ENCODE results near the gene ATF7.
A peak's percentile ranks its signal among the peaks of the same experiment; 100 is the strongest.
"Not testable (repeated sequence)": the region's sequence is repeated elsewhere in the genome, so short reads cannot be mapped to it uniquely, and the experiment has no call there.

ATF7 gene

GRCh38 chr12:53625946-53626701, at the start of gene ATF7:
Gene ATF7, minus strand, starts transcription at chr12:53626382. Its CDS starts 25,382 bp downstream, at chr12:53601000.
- DNase-seq: peak; percentile 98

GRCh38 chr12:53674977-53675700, 49.0 kb upstream of the ATF7 start:
- no peak for DNase-seq

DNA sequence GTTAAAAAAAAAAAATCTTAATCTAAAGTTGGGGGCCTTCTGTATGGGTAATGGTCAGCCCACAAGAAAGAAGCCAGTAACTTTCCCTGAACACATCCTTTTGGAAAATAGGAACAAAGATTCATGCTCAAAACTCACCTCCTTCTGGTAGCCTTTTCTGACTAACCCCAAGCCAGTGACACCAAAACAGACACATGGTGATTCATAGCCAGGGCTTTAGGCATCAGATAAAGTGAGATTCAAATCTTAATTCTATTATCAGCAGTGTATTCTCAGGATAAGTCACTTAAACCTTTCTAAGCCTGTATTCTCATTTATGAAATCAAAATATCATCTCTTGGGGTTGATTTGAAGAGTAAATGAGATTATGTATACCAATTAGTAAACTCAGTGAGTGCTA, 44.8 kb upstream of the ATF7 start:
- peak; percentile 38 for DNase-seq

DNA sequence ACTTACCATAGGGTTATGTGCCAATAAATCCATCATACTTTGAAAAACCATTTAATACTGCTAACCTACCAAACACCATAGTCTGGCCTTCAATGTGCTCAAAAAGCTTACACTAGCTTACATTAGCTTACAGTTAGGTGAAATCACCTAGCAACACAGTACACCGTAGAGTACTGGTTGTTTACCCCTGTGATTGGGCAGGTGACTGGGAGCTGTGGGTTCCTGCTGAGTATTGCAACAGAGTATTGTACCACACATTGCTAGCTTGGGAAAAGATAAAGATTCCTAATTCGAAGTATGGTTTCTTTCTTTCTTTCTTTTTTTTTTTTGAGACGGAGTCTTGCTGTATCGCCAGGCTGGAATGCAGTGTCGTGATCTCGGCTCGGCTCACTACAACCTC, 44.1 kb upstream of the ATF7 start:
- DNase-seq: no peak

DNA sequence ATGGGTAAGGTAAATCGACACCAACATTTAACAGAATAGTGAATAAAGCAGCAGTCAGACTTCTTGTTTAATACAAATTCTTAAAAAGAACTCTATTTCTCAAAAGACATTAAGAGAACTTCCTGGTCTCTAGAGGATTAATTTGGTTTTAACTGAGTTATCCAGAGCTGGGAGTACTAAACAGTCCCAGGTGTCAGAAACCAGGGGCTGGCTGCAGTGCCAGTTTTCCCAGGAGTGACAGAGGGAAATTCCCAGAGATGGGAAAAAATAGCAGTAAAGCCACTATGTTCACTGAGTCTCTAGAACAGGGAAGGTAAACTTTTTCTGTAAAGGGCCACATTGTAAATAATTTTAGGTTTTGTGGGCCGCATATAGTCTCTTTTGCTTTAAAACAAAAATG, 40.9 kb upstream of the ATF7 start:
- DNase-seq: no peak

DNA sequence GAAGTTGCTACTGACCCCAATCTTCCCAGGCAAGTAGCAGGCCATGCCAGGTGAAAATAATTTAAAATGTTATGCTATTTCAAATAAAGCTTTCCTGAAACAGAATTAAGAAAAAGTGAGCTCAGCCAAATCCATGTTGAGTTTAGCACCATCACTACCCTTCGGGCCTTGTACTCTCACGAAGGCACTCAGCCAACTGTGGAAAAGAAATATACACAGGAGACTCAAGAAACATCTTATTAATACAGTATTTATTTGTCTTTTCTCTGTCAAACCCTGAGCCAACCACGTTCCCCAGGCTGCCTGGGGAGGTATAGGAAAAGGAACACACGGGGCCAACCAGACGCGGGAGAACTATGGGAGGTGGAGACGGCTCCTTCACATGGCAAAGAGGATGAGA, 38.8 kb upstream of the ATF7 start:
- no peak for DNase-seq

DNA sequence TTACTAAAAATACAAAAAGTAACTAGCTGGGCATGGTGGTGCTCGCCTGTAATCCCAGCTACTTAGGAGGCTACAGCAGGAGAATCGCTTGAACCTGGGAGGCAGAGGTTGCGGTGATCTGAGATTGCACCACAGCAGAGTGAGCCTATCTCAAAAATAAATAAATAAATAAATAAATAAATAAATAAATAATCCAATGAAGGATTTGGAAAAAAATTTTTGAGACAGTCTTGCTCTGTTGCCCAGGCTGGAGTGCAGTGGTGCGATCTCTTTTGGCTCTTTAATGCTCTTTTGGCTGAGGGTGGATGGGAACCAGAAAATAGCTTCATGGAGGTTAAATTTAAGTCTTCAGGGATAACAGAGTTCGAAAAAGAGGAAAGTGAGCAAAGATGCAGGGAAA, 38.0 kb upstream of the ATF7 start:
- DNase-seq: no peak

- DNase-seq: no peak
These were observed 33.9 kb upstream of the ATF7 start for GRCh38 chr12:53660041-53660440.

GRCh38 chr12:53659571-53659981, 33.4 kb upstream of the ATF7 start:
- DNase-seq: no peak

DNA sequence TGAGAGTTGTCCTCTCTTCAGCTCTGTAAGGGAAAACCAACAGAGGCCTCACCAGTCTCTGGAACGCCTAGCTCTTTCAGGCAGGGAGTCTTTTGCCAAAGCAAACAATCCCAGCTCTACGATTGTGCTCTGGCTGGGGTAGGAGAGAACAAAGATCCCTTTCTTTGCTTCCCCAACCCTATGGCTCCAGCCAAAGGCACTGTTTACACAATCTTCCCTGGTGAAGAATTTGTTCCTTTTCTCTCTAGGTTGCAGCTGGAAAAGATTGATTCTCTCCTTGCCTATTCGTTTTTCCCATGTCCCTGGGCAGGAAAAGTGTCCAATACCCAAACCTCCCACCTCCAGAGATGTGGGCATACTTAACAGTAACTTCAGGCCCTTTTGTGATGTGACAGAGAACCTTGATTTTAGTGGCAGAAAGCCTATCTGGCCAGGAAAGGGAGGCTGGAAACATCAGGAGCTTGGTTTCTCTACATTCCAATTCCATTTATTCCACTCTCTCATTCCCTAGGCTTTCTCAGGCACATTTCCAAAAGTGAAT, 32.9 kb upstream of the ATF7 start:
- DNase-seq: no peak

- DNase-seq: no peak
These were observed 30.9 kb upstream of the ATF7 start for GRCh38 chr12:53657041-53657440.

- DNase-seq: no peak
These were observed 27.4 kb upstream of the ATF7 start for GRCh38 chr12:53653595-53653994.

- no peak for DNase-seq
These were observed 26.2 kb upstream of the ATF7 start for GRCh38 chr12:53652366-53652765.

DNA sequence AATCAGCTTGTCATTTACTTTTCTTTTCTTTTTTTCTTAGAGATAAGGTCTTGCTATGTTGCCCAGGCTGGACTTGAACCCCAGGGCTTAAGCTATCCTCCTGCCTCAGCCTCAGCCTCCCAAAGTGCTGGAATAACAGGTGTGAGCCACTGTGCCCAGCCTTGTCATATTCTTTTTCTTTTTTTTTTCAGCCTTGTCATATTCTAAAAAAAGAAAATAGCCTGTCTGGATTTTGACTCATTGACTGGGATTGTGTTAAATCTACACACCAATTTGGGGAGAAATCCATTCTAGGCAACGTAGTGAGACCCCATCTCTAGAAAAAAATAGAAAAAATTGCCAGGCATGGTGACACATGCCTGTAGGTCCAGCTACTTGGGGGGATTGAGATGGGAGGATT, 25.6 kb upstream of the ATF7 start:
- DNase-seq: no peak

DNA sequence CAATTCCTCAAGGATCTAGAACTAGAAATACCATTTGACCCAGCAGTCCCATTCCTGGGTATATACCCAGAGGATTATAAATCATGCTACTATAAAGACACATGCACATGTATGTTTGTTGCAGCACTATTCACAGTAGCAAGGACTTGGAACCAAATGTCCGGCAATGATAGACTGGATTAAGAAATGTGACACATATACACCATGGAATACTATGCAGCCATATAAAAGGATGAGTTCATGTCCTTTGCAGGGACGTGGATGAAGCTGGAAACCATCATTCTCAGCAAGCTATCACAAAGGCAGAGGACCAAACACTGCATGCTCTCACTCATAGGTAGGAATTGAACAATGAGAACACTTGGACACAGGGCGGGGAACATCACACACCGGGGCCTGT, 20.1 kb upstream of the ATF7 start:
- not testable (repeated sequence) for DNase-seq

GRCh38 chr12:53645165-53645564, 19.0 kb upstream of the ATF7 start:
- no peak for DNase-seq

- no peak for DNase-seq
These were observed 18.0 kb upstream of the ATF7 start for GRCh38 chr12:53644133-53644532.

GRCh38 chr12:53643232-53643979, 17.2 kb upstream of the ATF7 start:
- DNase-seq: no peak

GRCh38 chr12:53638057-53638456, 11.9 kb upstream of the ATF7 start:
- no peak for DNase-seq

DNA sequence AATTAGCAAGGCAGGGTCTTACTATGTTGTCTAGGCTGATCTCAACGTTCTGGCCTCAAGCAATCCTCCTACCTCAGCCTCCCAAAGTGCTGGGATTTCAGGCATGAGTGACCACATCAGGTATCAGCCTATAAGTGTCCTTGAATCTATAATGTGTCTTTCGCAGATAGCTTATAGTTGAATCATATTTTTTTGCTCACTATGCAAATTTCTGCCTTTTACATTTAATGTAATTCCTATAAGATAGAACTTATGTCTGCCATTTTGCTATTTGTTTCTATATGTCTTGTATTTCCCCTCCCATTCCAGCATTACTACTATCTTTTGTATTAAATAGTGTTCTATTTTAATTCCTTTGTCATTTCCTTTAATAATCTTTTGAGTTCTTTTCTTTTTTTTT, 10.5 kb upstream of the ATF7 start:
- DNase-seq: no peak

- DNase-seq: not testable (repeated sequence)
These were observed 9.5 kb upstream of the ATF7 start for GRCh38 chr12:53635708-53636107.

DNA sequence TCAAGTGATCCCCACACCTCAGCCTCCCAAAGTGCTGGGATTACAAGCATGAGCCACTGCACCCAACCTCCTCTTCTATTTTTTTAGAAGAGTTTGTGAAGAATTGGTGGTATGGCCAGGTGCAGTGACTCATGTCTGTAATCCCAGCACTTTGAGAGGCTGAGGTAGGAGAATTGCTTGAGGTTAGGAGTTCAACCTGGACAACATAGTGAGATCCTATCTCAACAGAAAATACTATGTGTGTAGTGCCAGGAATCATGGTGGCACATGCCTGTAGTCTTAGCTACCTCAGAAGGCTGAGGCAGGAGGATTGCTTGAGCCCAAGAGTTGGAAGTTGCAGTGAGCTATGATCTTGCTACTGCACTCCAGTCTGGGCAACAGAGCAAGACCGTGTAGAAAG, 5.5 kb upstream of the ATF7 start:
- no peak for DNase-seq

DNA sequence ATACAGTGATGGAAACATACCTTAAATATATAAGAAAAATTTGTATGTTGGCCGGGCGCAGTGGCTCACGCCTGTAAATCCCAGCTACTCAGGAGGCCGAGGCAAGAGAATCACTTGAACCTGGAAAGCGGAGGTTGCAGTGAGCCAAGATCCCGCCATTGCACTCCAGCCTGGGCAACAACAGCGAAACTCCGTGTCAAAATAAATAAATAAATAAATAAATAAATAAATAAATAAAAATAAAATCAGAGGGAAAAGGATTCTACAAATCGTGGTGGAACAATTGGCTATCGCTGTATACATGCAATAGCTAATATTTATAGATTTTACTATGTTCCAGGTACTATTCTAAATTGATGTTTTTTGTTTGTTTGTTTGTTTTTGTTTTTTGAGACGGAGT, 1.7 kb upstream of the ATF7 start:
- DNase-seq: no peak
